HEK293 (cell line): ENCODE results near the gene PCCA.

Source experiments
- CTCF ChIA-PET: fragments of 350-600 bp; formaldehyde crosslinking; extraction: SDS; loops from one replicate; lab custom pipeline; 2021; ENCODE audit warnings: antibody characterized with exemption; lab: Yijun Ruan, JAX
- POLR2A ChIA-PET: fragments of 300-600 bp; formaldehyde crosslinking; extraction: SDS; loops from one replicate; lab custom pipeline; 2020; ENCODE audit warnings: antibody characterized with exemption, inconsistent platforms; lab: Yijun Ruan, JAX
- H3K27ac ChIP-seq: fragments of 200-500 bp; sonication (Bioruptor generic); 2 replicates; pipeline ENCODE4 v1.5.1; 2014; ENCODE audit warnings: low read depth, low read length, control low read depth, inconsistent platforms; ENCODE audit errors: extremely low read depth
- H3K36me3 ChIP-seq, 2 experiments: fragments of 200-500 bp in 1 of 2; sonication (Bioruptor generic) in 1 of 2; 1 replicate in 1 of 2; 2 replicates in 1 of 2; pipeline ENCODE4 v1.5.1; 2014 to 2017; ENCODE audit warnings: inconsistent platforms in 2 of 2, low read length in 2 of 2; ENCODE audit not compliant: control insufficient read depth in 2 of 2, insufficient read depth in 1 of 2
- H3K4me1 ChIP-seq: fragments of 200-500 bp; sonication (Bioruptor generic); 2 replicates; pipeline ENCODE4 v1.5.1; 2014; ENCODE audit warnings: mild to moderate bottlenecking, low read length, inconsistent platforms; ENCODE audit not compliant: control insufficient read depth, insufficient read depth
- H3K4me3 ChIP-seq: 2 replicates; pipeline ENCODE4 v1.5.1; 2011; ENCODE audit warnings: low read depth, mild to moderate bottlenecking, control low read depth, low read length, moderate library complexity
- H3K9me3 ChIP-seq: fragments of 200-500 bp; sonication (Bioruptor generic); 2 replicates; pipeline ENCODE4 v1.5.1; 2014; ENCODE audit warnings: low read depth, low read length, inconsistent platforms; ENCODE audit not compliant: control insufficient read depth, insufficient read depth
- KLF1 ChIP-seq: fragments of 450-650 bp; formaldehyde crosslinking; IDR thresholded peaks from 2 replicates; pipeline ENCODE4 v1.5.1; 2016; ENCODE audit warnings: missing biosample characterization, missing genetic modification characterization
- KLF8 ChIP-seq: fragments of 450-650 bp; formaldehyde crosslinking; IDR thresholded peaks from 2 replicates; pipeline ENCODE4 v1.5.1; 2016; ENCODE audit warnings: missing biosample characterization, missing genetic modification characterization
- OSR2 ChIP-seq: fragments of 450-650 bp; formaldehyde crosslinking; IDR thresholded peaks from 2 replicates; pipeline ENCODE4 v1.5.1; 2016; ENCODE audit warnings: missing biosample characterization, missing genetic modification characterization
- PRDM1 ChIP-seq: fragments of 450-650 bp; formaldehyde crosslinking; IDR thresholded peaks from 2 replicates; pipeline ENCODE4; 2016; ENCODE audit warnings: missing biosample characterization, missing genetic modification characterization
- SALL2 ChIP-seq: fragments of 450-650 bp; formaldehyde crosslinking; IDR thresholded peaks from 2 replicates; pipeline ENCODE4 v1.5.0; 2017; ENCODE audit warnings: missing biosample characterization, mild to moderate bottlenecking, missing genetic modification characterization, borderline replicate concordance
- TCF7L2 ChIP-seq: IDR thresholded peaks from 2 replicates; pipeline ENCODE4 v1.6.1; 2011; ENCODE audit warnings: low read depth, mild to moderate bottlenecking, inconsistent platforms, low read length, moderate library complexity, borderline replicate concordance
- ZBTB1 ChIP-seq: fragments of 450-650 bp; formaldehyde crosslinking; IDR thresholded peaks from 2 replicates; pipeline ENCODE4 v1.5.1; 2016; ENCODE audit warnings: missing biosample characterization, missing genetic modification characterization
- ZBTB11 ChIP-seq: fragments of 450-650 bp; formaldehyde crosslinking; conservative IDR thresholded peaks from 2 replicates; pipeline ENCODE4 v1.5.1; 2016; ENCODE audit warnings: low read depth, missing biosample characterization, missing genetic modification characterization
- ZBTB21 ChIP-seq: fragments of 450-650 bp; formaldehyde crosslinking; IDR thresholded peaks from 2 replicates; pipeline ENCODE4 v1.5.1; 2017; ENCODE audit warnings: missing biosample characterization, missing genetic modification characterization
- ZFP37 ChIP-seq: fragments of 450-650 bp; formaldehyde crosslinking; IDR thresholded peaks from 2 replicates; pipeline ENCODE4 v1.5.1; 2016; ENCODE audit warnings: missing biosample characterization, missing genetic modification characterization
- ZNF140 ChIP-seq: fragments of 450-650 bp; formaldehyde crosslinking; IDR thresholded peaks from 2 replicates; pipeline ENCODE4 v1.5.1; 2016; ENCODE audit warnings: missing biosample characterization, missing genetic modification characterization
- ZNF157 ChIP-seq: fragments of 450-650 bp; formaldehyde crosslinking; IDR thresholded peaks from 2 replicates; pipeline ENCODE4 v1.5.1; 2016; ENCODE audit warnings: missing biosample characterization, missing genetic modification characterization
- ZNF202 ChIP-seq: fragments of 450-650 bp; formaldehyde crosslinking; IDR thresholded peaks from 2 replicates; pipeline ENCODE4 v1.5.1; 2016; ENCODE audit warnings: missing biosample characterization, missing genetic modification characterization, borderline replicate concordance
- ZNF211 ChIP-seq: fragments of 450-650 bp; formaldehyde crosslinking; IDR thresholded peaks from 2 replicates; pipeline ENCODE4 v1.5.1; 2016; ENCODE audit warnings: low read depth, missing biosample characterization, missing genetic modification characterization
- ZNF223 ChIP-seq: fragments of 450-650 bp; formaldehyde crosslinking; IDR thresholded peaks from 2 replicates; pipeline ENCODE4 v1.5.1; 2016; ENCODE audit warnings: missing biosample characterization, missing genetic modification characterization
- ZNF311 ChIP-seq: fragments of 450-650 bp; formaldehyde crosslinking; IDR thresholded peaks from 2 replicates; pipeline ENCODE4 v1.5.1; 2017; ENCODE audit warnings: missing biosample characterization, missing genetic modification characterization, borderline replicate concordance
- ZNF398 ChIP-seq: fragments of 450-650 bp; formaldehyde crosslinking; IDR thresholded peaks from 2 replicates; pipeline ENCODE4 v1.5.1; 2017; ENCODE audit warnings: missing biosample characterization, missing genetic modification characterization
- ZNF510 ChIP-seq: fragments of 450-650 bp; formaldehyde crosslinking; IDR thresholded peaks from 2 replicates; pipeline ENCODE4 v1.5.1; 2018; ENCODE audit warnings: mild to moderate bottlenecking, missing genetic modification characterization, missing biosample characterization; ENCODE audit not compliant: insufficient replicate concordance
- ZNF561 ChIP-seq: fragments of 450-650 bp; IDR thresholded peaks from 2 replicates; pipeline ENCODE4 v1.5.1; 2018; ENCODE audit warnings: missing biosample characterization, missing genetic modification characterization, borderline replicate concordance
- ZNF571 ChIP-seq: fragments of 450-650 bp; formaldehyde crosslinking; IDR thresholded peaks from 2 replicates; pipeline ENCODE4 v1.5.0; 2017; ENCODE audit warnings: missing biosample characterization, missing genetic modification characterization
- ZNF624 ChIP-seq: fragments of 450-650 bp; formaldehyde crosslinking; IDR thresholded peaks from 2 replicates; pipeline ENCODE4 v1.5.1; 2017; ENCODE audit warnings: missing biosample characterization, missing genetic modification characterization
- ZNF626 ChIP-seq: fragments of 450-650 bp; sonication (Bioruptor Pico); formaldehyde crosslinking; IDR thresholded peaks from 2 replicates; pipeline ENCODE4 v1.5.1; 2018; ENCODE audit warnings: missing biosample characterization, missing genetic modification characterization, inconsistent platforms
- ZNF639 ChIP-seq: fragments of 450-650 bp; formaldehyde crosslinking; IDR thresholded peaks from 2 replicates; pipeline ENCODE4 v1.5.1; 2016; ENCODE audit warnings: missing biosample characterization, missing genetic modification characterization
- ZNF645 ChIP-seq: fragments of 450-650 bp; formaldehyde crosslinking; IDR thresholded peaks from 2 replicates; pipeline ENCODE4; 2016; ENCODE audit warnings: missing biosample characterization, missing genetic modification characterization
- ZNF76 ChIP-seq: fragments of 450-650 bp; formaldehyde crosslinking; IDR thresholded peaks from 2 replicates; pipeline ENCODE4; 2016; ENCODE audit warnings: low read depth, missing biosample characterization, missing genetic modification characterization, borderline replicate concordance
- ZSCAN23 ChIP-seq: fragments of 450-650 bp; formaldehyde crosslinking; IDR thresholded peaks from 2 replicates; pipeline ENCODE4 v1.5.1; 2016; ENCODE audit warnings: missing biosample characterization, missing genetic modification characterization
- ZSCAN30 ChIP-seq: fragments of 450-650 bp; IDR thresholded peaks from 2 replicates; pipeline ENCODE4 v1.5.1; 2018; ENCODE audit warnings: missing biosample characterization, mild to moderate bottlenecking, missing genetic modification characterization, moderate library complexity

The PCCA gene

GRCh38 chr13:100196375-100196774, 107.5 kb downstream of the PCCA start (continued):
- no peak for TF ChIP-seq ZNF311

- Histone ChIP-seq H3K27ac (no peak overlapping the region), H3K4me3 (no peak overlapping the region)
- TF ChIP-seq ZNF202 (tag by site-specific recombination) (no peak), ZFP37 (no peak), ZNF76 (tag by site-specific recombination) (no peak), ZNF624 (tag by site-specific recombination) (no peak), PRDM1 (tag by site-specific recombination) (no peak), ZNF626 (tag by site-specific recombination) (no peak), ZNF510 (tag by site-specific recombination) (no peak), ZBTB11 (tag by site-specific recombination) (no peak), ZSCAN30 (tag by site-specific recombination) (no peak), SALL2 (tag by site-specific recombination) (no peak), TCF7L2 (no peak), ZNF223 (tag by site-specific recombination) (no peak), ZNF561 (tag by site-specific recombination) (no peak), ZNF398 (tag by site-specific recombination) (no peak), OSR2 (tag by site-specific recombination) (no peak)
- TF ChIP-seq, all 188 proteins: peak for 0
- ChIA-PET POLR2A (no interaction called here), CTCF (interaction anchor here (0.6 kb wide), 1 partner anchor 541 kb away, joined by 3 read pairs; no protein-coding TSS in a partner anchor)
- Histone ChIP-seq H3K4me1 (no peaks in the 10 kb centered on the region), H3K36me3 (no peaks in the 10 kb centered on the region), H3K9me3 (no peaks in the 10 kb centered on the region)
Observed at GRCh38 chr13:100197116-100197515, 108.2 kb downstream of the PCCA start.

GRCh38 chr13:100197591-100198365, 108.9 kb downstream of the PCCA start:
- Histone ChIP-seq H3K4me3 (no peak overlapping the region), H3K9me3 (no peaks in the 10 kb centered on the region), H3K27ac (no peak overlapping the region), H3K4me1 (no peaks in the 10 kb centered on the region), H3K36me3 (no peaks in the 10 kb centered on the region)
- ChIA-PET POLR2A (no interaction called here), CTCF (interaction anchor here (0.6 kb wide), 1 partner anchor 542 kb away, joined by 3 read pairs; no protein-coding TSS in a partner anchor)
- TF ChIP-seq ZNF645 (tag by site-specific recombination) (no peak), ZNF211 (tag by site-specific recombination) (no peak), ZSCAN23 (no peak), ZNF571 (tag by site-specific recombination) (no peak), ZNF639 (no peak), ZBTB1 (tag by site-specific recombination) (no peak), KLF1 (tag by site-specific recombination) (no peak), ZNF157 (tag by site-specific recombination) (no peak), ZBTB21 (tag by site-specific recombination) (no peak), KLF8 (tag by site-specific recombination) (no peak), ZNF140 (tag by site-specific recombination) (no peak)
